ENCODE results near the gene GLIS1. TPM values are rescaled to one million over a fixed set of nuclear protein-coding genes. Genes with fewer than 3 reads are reported as not detected.

The GLIS1 gene
- total RNA-seq, 4 donors from 2014 or later, result not detected

DNA sequence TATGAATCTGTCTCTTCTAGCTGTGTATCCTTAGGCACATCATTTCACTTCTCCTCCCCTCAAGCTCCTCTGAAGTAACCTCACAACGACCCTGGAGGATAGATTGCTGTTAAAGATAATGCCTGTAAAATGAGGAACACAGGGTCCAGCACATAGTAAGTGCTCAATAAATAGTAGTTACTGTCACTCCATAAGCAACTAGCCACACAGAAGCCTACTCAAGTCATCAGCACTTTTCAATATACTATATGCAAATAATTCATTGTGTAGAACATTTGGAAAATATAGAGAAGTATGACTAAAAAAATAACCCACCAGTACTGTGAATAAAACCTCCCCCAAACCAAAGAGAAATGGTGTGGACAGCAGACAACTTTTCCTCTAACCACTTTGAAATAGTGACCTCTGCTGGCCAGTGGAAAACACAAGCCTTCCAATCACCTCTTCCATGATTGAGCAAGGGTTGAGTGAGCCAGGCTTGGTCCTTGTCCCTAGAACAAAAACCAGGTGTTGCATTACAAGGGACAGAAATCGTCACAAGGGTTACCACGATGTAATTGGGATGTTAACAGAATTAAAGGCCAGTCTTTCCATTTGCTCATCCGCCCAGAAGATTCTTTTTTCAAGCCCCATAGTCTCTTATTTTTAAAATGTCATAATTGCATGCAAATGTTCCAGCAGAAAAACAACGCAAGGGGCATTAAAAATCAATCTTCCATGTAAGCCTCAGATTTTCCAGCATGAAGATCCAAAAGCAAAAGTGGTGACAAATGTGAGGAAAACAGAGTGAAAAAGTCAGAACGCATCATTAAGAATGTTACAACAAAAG is 15.7 kb upstream of the GLIS1 start:
- peak; percentile 54 to 84 for ATAC-seq

DNA sequence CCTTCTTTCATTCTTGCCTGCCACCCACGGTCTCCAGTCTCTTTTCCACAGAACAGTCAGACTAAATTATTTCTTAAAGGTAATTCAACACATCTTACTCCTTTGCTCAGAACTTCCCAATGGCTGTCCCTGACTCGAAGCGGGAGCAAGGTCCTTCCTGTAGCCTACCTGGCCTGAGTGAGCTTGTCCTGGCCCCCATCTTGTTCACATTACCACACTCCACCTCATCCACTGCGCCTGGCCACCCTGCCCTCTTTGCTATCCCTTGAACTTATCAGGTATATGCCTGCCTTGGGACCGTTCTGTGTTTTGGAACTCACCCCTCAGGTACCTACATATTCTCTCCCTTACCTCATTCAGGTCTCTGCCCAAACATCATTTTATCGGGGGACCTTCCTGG is 13.3 kb upstream of the GLIS1 start:
- no peak overlapping the region for H3K4me3 ChIP-seq
- intact Hi-C loops (cut with DNase I; ENCODE audit: low total_unique reads), result no loop called here
- no peak overlapping the region for H3K27ac ChIP-seq
- DNase-seq (no peak), ATAC-seq (no peak)
- no peaks in the 10 kb centered on the region for H3K4me1 ChIP-seq
- no peaks in the 10 kb centered on the region for H3K9me3 ChIP-seq
- TF ChIP-seq POLR2A (IDR thresholded peaks at IDR 0.05), result no peak
- TF ChIP-seq, protein P1, sequence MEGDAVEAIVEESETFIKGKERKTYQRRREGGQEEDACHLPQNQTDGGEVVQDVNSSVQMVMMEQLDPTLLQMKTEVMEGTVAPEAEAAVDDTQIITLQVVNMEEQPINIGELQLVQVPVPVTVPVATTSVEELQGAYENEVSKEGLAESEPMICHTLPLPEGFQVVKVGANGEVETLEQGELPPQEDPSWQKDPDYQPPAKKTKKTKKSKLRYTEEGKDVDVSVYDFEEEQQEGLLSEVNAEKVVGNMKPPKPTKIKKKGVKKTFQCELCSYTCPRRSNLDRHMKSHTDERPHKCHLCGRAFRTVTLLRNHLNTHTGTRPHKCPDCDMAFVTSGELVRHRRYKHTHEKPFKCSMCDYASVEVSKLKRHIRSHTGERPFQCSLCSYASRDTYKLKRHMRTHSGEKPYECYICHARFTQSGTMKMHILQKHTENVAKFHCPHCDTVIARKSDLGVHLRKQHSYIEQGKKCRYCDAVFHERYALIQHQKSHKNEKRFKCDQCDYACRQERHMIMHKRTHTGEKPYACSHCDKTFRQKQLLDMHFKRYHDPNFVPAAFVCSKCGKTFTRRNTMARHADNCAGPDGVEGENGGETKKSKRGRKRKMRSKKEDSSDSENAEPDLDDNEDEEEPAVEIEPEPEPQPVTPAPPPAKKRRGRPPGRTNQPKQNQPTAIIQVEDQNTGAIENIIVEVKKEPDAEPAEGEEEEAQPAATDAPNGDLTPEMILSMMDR (IDR thresholded peaks at IDR 0.05 in 4 of 5, conservative IDR thresholded peaks at IDR 0.05 in 1 of 5), result no peak
- no peaks in the 10 kb centered on the region for H3K36me3 ChIP-seq
- in situ Hi-C loops (cut with MboI; ENCODE audit: low sequenced_read_pairs in 4 of 4), result loop anchor here (10.0 kb wide), 1 partner anchor 267 kb away; no protein-coding TSS in a partner anchor
- H3K27me3 ChIP-seq, result no peaks in the 10 kb centered on the region

More for the DNA sequence above, 15.7 kb upstream of the GLIS1 start:
- no peaks in the 10 kb centered on the region for H3K36me3 ChIP-seq
- H3K27me3 ChIP-seq, result no peaks in the 10 kb centered on the region
- TF ChIP-seq POLR2A (IDR thresholded peaks at IDR 0.05), result no peak
- TF ChIP-seq, protein P1 (IDR thresholded peaks at IDR 0.05 in 4 of 5, conservative IDR thresholded peaks at IDR 0.05 in 1 of 5), result peak; percentile 39 to 67 (median 48)
- peak in 1 of 2 donors; percentile 26 for DNase-seq
- in situ Hi-C loops (cut with MboI; ENCODE audit: low sequenced_read_pairs in 4 of 4) (loop anchor here (10.0 kb wide), 1 partner anchor 270 kb away; no protein-coding TSS in a partner anchor), intact Hi-C loops (cut with DNase I; ENCODE audit: low total_unique reads) (loop anchor here (1.0 kb wide), 1 partner anchor 269 kb away; no protein-coding TSS in a partner anchor)
- no peak overlapping the region for H3K4me3 ChIP-seq
- H3K4me1 ChIP-seq, result no peaks in the 10 kb centered on the region
- no peaks in the 10 kb centered on the region for H3K9me3 ChIP-seq
- no peak overlapping the region for H3K27ac ChIP-seq

DNA sequence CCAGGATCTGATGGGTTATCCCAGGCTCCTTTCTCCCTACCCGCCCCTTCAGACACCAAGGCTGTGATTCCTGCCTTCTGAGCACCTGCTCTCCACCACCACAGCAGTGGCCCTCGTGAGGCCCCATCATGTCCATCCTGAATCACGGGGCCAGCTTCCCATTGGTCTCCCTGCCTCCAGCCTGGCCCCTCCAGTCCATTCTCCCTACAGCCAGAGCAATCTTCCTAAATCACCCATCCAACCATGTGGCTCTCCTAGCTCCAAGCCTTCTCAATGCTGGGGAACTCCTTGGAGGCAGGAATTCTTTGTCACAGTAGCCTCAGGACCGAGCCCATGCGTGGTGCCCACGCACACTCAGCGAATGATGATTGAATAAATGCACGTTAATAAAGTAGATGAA is 8.9 kb upstream of the GLIS1 start:
- no peaks in the 10 kb centered on the region for H3K9me3 ChIP-seq
- H3K27ac ChIP-seq, result no peak overlapping the region
- intact Hi-C loops (cut with DNase I; ENCODE audit: low total_unique reads), result no loop called here
- TF ChIP-seq POLR2A (IDR thresholded peaks at IDR 0.05), result no peak
- TF ChIP-seq, protein P1 (IDR thresholded peaks at IDR 0.05 in 4 of 5, conservative IDR thresholded peaks at IDR 0.05 in 1 of 5), result no peak
- in situ Hi-C loops (cut with MboI; ENCODE audit: low sequenced_read_pairs in 4 of 4), result no loop called here
- no peaks in the 10 kb centered on the region for H3K36me3 ChIP-seq
- H3K27me3 ChIP-seq, result peaks cover 0 to 4% (median 3%) of the 10 kb centered on the region in 3 donors
- H3K4me3 ChIP-seq, result no peak overlapping the region
- no peak for ATAC-seq
- no peak for DNase-seq
- H3K4me1 ChIP-seq, result no peaks in the 10 kb centered on the region

DNA sequence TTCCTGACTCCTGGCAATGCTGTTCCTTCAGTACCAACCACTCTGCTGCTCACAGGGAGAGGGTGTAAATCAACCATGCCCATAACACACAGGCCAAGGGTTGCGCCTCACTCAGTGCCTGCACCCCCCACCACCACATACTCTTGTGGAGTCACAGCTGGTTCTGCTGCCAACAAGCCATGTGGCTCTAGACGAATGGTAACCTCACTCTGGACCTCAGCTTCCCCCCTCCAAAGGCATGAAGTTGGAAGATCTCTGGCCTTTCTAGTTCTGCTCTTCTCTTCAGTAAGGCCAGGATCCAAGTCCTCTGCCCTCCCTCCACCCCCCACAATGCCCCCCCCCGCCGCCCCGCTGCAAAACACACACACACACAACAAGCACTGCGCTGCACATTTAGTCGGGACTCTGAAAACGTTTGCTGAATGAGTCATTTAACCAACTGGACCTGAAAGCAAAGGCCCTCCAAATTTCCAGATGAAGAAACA is 1.7 kb upstream of the GLIS1 start:
- no peak for ATAC-seq
- intact Hi-C loops (cut with DNase I; ENCODE audit: low total_unique reads), result no loop called here

More for the DNA sequence above, 1.7 kb upstream of the GLIS1 start:
- no peak overlapping the region for H3K4me3 ChIP-seq
- no peaks in the 10 kb centered on the region for H3K36me3 ChIP-seq
- H3K9me3 ChIP-seq, result no peaks in the 10 kb centered on the region
- H3K27me3 ChIP-seq, result peaks cover 10 to 40% (median 34%) of the 10 kb centered on the region in 3 donors
- H3K27ac ChIP-seq, result no peak overlapping the region
- no peak for DNase-seq
- TF ChIP-seq, protein P1 (IDR thresholded peaks at IDR 0.05 in 4 of 5, conservative IDR thresholded peaks at IDR 0.05 in 1 of 5), result no peak
- TF ChIP-seq POLR2A (IDR thresholded peaks at IDR 0.05), result no peak
- H3K4me1 ChIP-seq, result peaks cover 10 to 14% of the 10 kb centered on the region in 2 donors
- in situ Hi-C loops (cut with MboI; ENCODE audit: low sequenced_read_pairs in 4 of 4), result no loop called here
